Measurements from ENCODE around the gene BOLA2B. TPM values are rescaled to one million over a fixed set of nuclear protein-coding genes. Genes with fewer than 3 reads are reported as not detected.

BOLA2B gene
- polyA plus RNA-seq, 1 of the 3 experiments (the other 2 are of a cell fraction): 726 TPM

- TF ChIP-seq ZBTB33 (IDR thresholded peaks at IDR 0.05; ENCODE audit: borderline replicate concordance, low read depth) (no peak), CTCF (IDR thresholded peaks at IDR 0.05) (no peak), YY1 (IDR thresholded peaks at IDR 0.05; ENCODE audit: low read depth) (no peak), JUND (IDR thresholded peaks at IDR 0.05) (no peak), PBX3 (IDR thresholded peaks at IDR 0.05) (no peak), FOSL2 (IDR thresholded peaks at IDR 0.05; ENCODE audit: borderline replicate concordance, low read depth) (no peak), RAD21 (IDR thresholded peaks at IDR 0.05; ENCODE audit: low read length) (no peak), RXRA (IDR thresholded peaks at IDR 0.05; ENCODE audit: borderline replicate concordance, low read depth) (no peak), FOXM1 (IDR thresholded peaks at IDR 0.05; ENCODE audit: low read depth) (no peak)
These were observed 44.1 kb downstream of the BOLA2B start (continued) for GRCh38 chr16:30149250-30149930.

GRCh38 chr16:30147843-30148510 lies 45.5 kb downstream of the BOLA2B start:
- TF ChIP-seq USF1 (IDR thresholded peaks at IDR 0.05; ENCODE audit: borderline replicate concordance, low read depth) (no peak), MAX (IDR thresholded peaks at IDR 0.05; ENCODE audit: low read depth) (no peak), TEAD4 (IDR thresholded peaks at IDR 0.05; ENCODE audit: borderline replicate concordance, insufficient read depth) (no peak), POLR2AphosphoS5 (IDR thresholded peaks at IDR 0.05; ENCODE audit: low read depth, low read length) (no peak), RCOR1 (IDR thresholded peaks at IDR 0.05; ENCODE audit: low read length) (no peak), SIN3A (IDR thresholded peaks at IDR 0.05; ENCODE audit: borderline replicate concordance, low read depth, low read length) (no peak), TCF12 (IDR thresholded peaks at IDR 0.05) (no peak), CHD2 (IDR thresholded peaks at IDR 0.05; ENCODE audit: low read length, partially characterized antibody) (no peak), GATA2 (CRISPR knock-in tag; IDR thresholded peaks at IDR 0.05) (no peak), RAD21 (IDR thresholded peaks at IDR 0.05; ENCODE audit: low read length) (no peak), YY1 (IDR thresholded peaks at IDR 0.05; ENCODE audit: low read depth) (no peak)
- Histone ChIP-seq H3K9me2 (no peaks in the 10 kb centered on the region), H3K4me2 (no peak overlapping the region), H3K9ac (no peak overlapping the region), H3K4me1 (ENCODE audit: control insufficient read depth in 1 of 2, insufficient read depth in 2 of 2, low read depth in 1 of 2, low read length in 1 of 2) (no peaks in the 10 kb centered on the region), H3K27me3 (ENCODE audit: insufficient read depth) (no peaks in the 10 kb centered on the region), H3K4me3 (ENCODE audit: low read depth in 2 of 2, low read length in 1 of 2) (no peak overlapping the region), H3K27ac (ENCODE audit: low read depth in 2 of 2, low read length in 1 of 2) (no peak overlapping the region), H3F3A (replicated peaks; ENCODE audit: insufficient read depth) (no peaks in the 10 kb centered on the region), H3K9me3 (no peaks in the 10 kb centered on the region; the same call in 1 of the 2 replicates), H2AFZ (ENCODE audit: low read depth) (no peak overlapping the region), H4K20me1 (ENCODE audit: insufficient read depth) (no peaks in the 10 kb centered on the region), H3K36me3 (replicated peaks in 1 of 2; ENCODE audit: control insufficient read depth in 1 of 2, insufficient read depth in 2 of 2, low read length in 1 of 2) (no peaks in the 10 kb centered on the region), H3K79me2 (ENCODE audit: insufficient read depth) (no peaks in the 10 kb centered on the region)
- WGBS (ENCODE audit: low lambda C conversion rate): 36% methylated on average over 3 of the region's 3 CpGs
- DNase-seq: no peak
- CTCF ChIA-PET: interaction anchor here (0.9 to 1.3 kb wide), 3 partner anchors 12 to 56 kb away, joined by 3 to 4 read pairs (median 3); partner anchors contain the start of gene TBX6
- POLR2A ChIA-PET: no interaction called here

Data from SK-N-SH (cell line).